ENCODE data around the gene BAG1.

BAG1 gene

GRCh38 chr9:33241298-33241697 is 23.2 kb downstream of the BAG1 start:
- DNase-seq (ENCODE audit: low spot score): no peak

- DNase-seq (ENCODE audit: low spot score): no peak
These were observed 24.6 kb downstream of the BAG1 start, which contains the start of gene SPINK4 for GRCh38 chr9:33239921-33240320. TSS of gene SPINK4 (plus strand) at chr9:33240167. CDS start at chr9:33240209, 42 bp downstream.

GRCh38 chr9:33236571-33236970 is 27.9 kb downstream of the BAG1 start:
- no peak for DNase-seq (ENCODE audit: low spot score)

- DNase-seq (ENCODE audit: low spot score): no peak
These were observed 29.7 kb downstream of the BAG1 start for GRCh38 chr9:33234511-33235467.

GRCh38 chr9:33233626-33234342 is 30.7 kb downstream of the BAG1 start:
- no peak for DNase-seq (ENCODE audit: low spot score)

GRCh38 chr9:33232815-33233214 is 31.7 kb downstream of the BAG1 start:
- DNase-seq (ENCODE audit: low spot score): no peak

- no peak for DNase-seq (ENCODE audit: low spot score)
These were observed 32.9 kb downstream of the BAG1 start for GRCh38 chr9:33231623-33231942.

- no peak for DNase-seq (ENCODE audit: low spot score)
These were observed 33.5 kb downstream of the BAG1 start for GRCh38 chr9:33230756-33231622.

GRCh38 chr9:33229359-33230114 is 35.0 kb downstream of the BAG1 start:
- DNase-seq (ENCODE audit: low spot score): no peak

GRCh38 chr9:33228606-33229005 is 35.9 kb downstream of the BAG1 start:
- DNase-seq (ENCODE audit: low spot score): no peak

- no peak for DNase-seq (ENCODE audit: low spot score)
These were observed 36.8 kb downstream of the BAG1 start for GRCh38 chr9:33227741-33228140.

GRCh38 chr9:33227008-33227398 is 37.5 kb downstream of the BAG1 start:
- DNase-seq (ENCODE audit: low spot score): no peak

- DNase-seq (ENCODE audit: low spot score): peak; percentile 79
These were observed 39.0 kb downstream of the BAG1 start for GRCh38 chr9:33225319-33226147.

GRCh38 chr9:33223696-33224095 is 40.8 kb downstream of the BAG1 start:
- DNase-seq (ENCODE audit: low spot score): no peak

GRCh38 chr9:33222031-33222430 is 42.5 kb downstream of the BAG1 start:
- no peak for DNase-seq (ENCODE audit: low spot score)

- DNase-seq (ENCODE audit: low spot score): no peak
These were observed 43.0 kb downstream of the BAG1 start for GRCh38 chr9:33221568-33221884.

GRCh38 chr9:33220681-33221567 is 43.6 kb downstream of the BAG1 start:
- DNase-seq (ENCODE audit: low spot score): no peak

GRCh38 chr9:33211695-33212393 is 52.7 kb downstream of the BAG1 start:
- no peak for DNase-seq (ENCODE audit: low spot score)
